HG03045 (cell line): ENCODE data around the gene PRXL2C.

ENCODE experiments used
- ATAC-seq: cut with Tn5 transposase; IDR thresholded peaks from one replicate; pipeline ENCODE4 v1.9.1; 2021; ENCODE audit warnings: mild to moderate bottlenecking, moderate library complexity; ENCODE audit not compliant: unreplicated experiment

PRXL2C gene

GRCh38 chr9:96612966-96613589 is 42.0 kb downstream of the PRXL2C start:
- ATAC-seq, result no peak

- ATAC-seq, result no peak
These were observed 42.8 kb downstream of the PRXL2C start for GRCh38 chr9:96612105-96612965.

DNA sequence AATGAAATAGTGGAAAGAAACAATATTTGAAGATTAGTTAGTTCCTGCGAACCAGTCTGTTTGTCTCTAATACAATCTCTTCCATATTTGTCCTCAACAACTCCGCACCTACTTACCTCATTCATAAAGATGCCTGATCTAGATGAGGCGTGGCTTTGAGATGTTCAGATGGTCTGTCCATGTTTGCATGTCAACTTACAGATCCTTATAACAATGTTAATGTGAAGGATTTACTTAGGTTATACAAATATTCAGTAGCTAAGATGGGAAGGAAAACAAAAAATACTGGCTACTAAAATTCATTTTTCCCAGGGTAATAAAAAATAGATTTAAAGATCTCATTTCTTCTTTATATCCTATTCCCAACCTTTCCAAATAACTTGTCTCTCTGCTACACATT is 43.8 kb downstream of the PRXL2C start:
- ATAC-seq, result no peak

DNA sequence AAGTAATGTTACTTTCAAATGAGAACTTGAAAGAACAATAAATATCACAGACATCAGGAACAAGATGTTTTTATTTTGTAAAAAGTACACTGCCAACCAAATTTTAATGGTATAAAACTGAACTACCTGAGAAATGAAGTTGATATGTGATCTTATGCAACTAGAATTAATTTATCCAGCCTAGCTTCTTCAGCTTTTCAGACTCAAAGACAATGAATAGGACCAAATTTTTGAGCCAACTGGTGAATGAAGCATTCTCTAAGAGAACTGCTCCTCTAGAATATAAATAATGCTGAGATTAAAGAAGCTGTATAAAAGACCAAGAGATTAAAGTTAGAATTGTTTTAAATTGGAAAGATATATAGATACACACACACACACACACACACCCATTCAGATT is 45.4 kb downstream of the PRXL2C start:
- no peak for ATAC-seq

- no peak for ATAC-seq
These were observed 47.1 kb downstream of the PRXL2C start for GRCh38 chr9:96607971-96608370.

- ATAC-seq, result no peak
These were observed 49.8 kb downstream of the PRXL2C start for GRCh38 chr9:96605328-96605727.

DNA sequence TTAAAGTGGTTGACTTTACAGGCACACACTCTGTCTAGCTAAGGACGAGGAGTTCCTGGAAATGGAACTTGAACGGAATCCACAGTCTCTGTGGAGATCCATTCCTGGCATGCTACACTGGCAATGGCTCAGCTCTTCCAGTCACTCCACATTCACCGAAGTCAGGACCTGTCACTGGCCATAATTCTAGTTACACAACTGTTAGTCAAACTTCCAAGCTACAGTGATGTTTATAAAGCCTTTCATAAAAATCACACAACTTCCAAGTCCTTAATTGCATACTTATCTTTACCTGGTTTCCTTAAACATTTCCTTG is 51.2 kb downstream of the PRXL2C start:
- ATAC-seq, result no peak

DNA sequence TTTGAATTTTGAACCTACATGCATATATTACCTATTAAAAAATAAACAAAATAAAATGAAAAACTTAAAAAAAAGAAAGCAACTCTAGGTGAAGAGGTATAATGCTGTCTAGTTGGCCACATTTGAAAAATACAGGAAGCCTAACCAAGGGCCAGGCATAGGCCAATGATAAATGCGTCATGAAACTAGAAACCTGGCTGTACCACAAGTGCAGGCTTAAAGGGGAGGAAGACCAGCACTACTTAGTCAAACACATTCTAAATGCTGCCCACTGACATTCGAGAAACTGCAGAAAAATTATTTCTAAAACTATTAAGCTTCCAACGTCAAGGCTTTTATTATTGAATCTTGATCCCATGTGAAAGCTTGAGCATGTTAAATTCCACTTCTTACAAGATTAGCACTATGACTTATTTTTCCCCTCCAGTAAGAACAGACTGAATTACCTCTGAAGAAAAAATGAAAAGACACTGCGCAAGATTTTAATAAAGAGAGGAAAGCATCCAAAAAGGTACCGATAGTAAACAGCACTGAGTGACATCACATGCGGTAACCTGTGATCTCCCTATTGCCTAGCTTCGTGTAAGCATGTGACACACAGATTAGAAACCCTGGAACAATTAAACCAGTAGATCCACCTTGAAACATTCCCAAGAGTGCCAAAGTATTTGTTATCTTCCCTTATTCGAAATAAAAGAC is 51.7 kb downstream of the PRXL2C start:
- no peak for ATAC-seq

DNA sequence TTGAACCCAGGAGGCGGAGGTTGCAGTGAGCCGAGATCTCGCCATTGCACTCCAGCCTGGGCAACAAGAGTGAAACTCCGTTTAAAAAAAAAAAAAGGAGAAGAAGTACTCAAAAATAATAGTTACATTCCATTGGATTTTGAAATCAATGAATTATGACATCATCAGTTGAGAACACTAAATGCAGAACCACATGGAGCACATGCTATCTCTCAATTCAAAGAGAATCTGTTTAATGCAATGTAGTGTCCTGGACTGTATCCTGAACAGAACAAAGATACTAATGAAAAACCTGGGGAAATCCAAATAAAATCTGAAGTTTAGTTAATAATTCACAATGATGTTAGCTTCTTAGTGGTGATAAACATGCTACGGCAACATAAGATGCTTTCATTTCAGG is 55.8 kb downstream of the PRXL2C start:
- ATAC-seq, result no peak

DNA sequence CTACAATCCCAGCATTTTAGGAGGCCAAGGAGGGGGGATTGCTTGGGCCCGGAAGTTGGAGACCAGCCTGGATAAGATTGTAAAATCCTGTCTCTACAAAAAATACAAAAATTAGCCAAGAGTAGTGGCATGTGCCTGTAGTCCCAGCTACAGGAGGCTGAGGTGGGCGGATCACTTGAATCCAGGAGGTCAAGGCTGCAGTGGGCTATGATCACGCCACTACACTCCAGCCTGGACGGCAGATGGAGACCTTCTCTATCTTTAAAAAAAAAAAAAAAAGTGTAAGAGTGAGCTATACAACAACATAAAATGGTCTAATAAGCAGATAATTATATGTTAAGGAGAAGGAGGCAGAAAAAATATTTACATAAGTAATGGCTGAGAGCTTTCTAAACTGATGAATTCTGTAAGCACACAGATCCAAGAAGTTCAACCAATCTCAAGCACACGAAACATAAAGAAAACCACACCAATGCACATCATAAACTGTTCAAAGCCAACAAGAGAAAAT is 58.5 kb downstream of the PRXL2C start:
- no peak for ATAC-seq
